ENCODE data around the gene MPP1. TPM values are rescaled to one million over a fixed set of nuclear protein-coding genes. Genes with fewer than 3 reads are reported as not detected.

Gene MPP1
- total and polyA plus RNA-seq, 2 of the 8 experiments (the other 6 are each of a cell fraction or from before 2014, with no cell fraction given) = 7.6 to 13.4 TPM

- TF ChIP-seq, protein P1, sequence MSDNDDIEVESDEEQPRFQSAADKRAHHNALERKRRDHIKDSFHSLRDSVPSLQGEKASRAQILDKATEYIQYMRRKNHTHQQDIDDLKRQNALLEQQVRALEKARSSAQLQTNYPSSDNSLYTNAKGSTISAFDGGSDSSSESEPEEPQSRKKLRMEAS (IDR thresholded peaks at IDR 0.05) = no peak
- TF ChIP-seq BCL11A (IDR thresholded peaks at IDR 0.05; ENCODE audit: low read depth in 2 of 2, low read length in 2 of 2) (no peak), RNF2 (IDR thresholded peaks at IDR 0.05; ENCODE audit: borderline replicate concordance, low read depth, low read length, missing control alignments, poor library complexity, severe bottlenecking) (no peak), CEBPB (IDR thresholded peaks at IDR 0.05; ENCODE audit: low read depth, low read length) (no peak), SP4 (IDR thresholded peaks at IDR 0.05; ENCODE audit: low read length) (no peak), CBX8 (IDR thresholded peaks at IDR 0.05; ENCODE audit: borderline replicate concordance, low read depth, low read length) (no peak)
- TF ChIP-seq, protein P2, sequence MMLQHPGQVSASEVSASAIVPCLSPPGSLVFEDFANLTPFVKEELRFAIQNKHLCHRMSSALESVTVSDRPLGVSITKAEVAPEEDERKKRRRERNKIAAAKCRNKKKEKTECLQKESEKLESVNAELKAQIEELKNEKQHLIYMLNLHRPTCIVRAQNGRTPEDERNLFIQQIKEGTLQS (IDR thresholded peaks at IDR 0.05; ENCODE audit: insufficient read depth, low read depth, low read length) = no peak
These were observed 45.8 kb upstream of the MPP1 start (continued) for GRCh38 chrX:154850957-154851611.

Data from H1 (cell line).